NCI-H2196 treated with DMSO at 0.1 percent for 48 hours (cell line): ENCODE data around the gene SGSM1.
"Not testable (repeated sequence)": the region's sequence is repeated elsewhere in the genome, so short reads cannot be mapped to it uniquely, and the experiment has no call there.

Source experiments
- DNase-seq: peaks from one replicate; lab custom pipeline; 2025; ENCODE audit not compliant: unreplicated experiment; lab: John Stamatoyannopoulos, UW

The SGSM1 gene

DNA sequence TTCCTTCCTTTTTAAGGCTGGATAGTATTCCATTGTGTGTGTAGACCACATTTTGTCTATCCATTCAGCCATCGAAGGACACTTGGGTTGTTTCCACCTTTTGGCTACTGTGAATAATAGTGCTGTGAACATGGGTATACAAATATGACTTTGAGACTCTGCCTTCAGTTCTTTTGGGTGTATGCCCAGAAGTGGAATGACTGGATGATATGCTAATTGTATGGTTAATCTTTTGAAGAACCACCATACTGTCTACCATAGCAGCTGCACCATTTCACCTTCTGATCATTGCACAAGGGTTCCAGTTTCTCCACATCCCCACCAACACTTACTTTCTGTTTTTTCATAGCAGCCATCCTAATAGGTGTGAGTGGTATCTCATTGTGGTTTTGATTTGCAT, 30.3 kb downstream of the SGSM1 start:
- DNase-seq = no peak

DNA sequence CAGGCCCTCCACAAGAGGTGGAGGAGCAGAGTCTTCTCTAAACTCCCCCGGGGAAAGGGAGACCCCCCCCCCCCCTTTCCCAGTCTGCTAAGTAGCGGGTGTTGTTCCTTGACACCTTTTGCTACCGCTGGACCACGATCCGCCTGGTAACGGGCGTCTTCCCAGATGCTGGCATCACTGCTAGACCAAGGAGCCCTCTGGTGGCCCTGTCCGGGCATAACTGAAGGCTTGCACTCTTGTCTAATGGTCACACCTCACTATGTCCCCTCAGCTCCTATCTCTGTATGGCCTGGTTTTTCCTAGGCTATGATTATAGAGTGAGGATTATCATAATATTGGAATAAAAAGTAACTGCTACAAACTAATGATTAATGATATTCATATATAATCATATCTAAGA, 31.5 kb downstream of the SGSM1 start:
- not testable (repeated sequence) for DNase-seq

- no peak for DNase-seq
Observed at GRCh38 chr22:24841261-24841660, 35.2 kb downstream of the SGSM1 start.

- no peak for DNase-seq
Observed at GRCh38 chr22:24843048-24843447, 37.0 kb downstream of the SGSM1 start.

GRCh38 chr22:24845041-24845898, 39.3 kb downstream of the SGSM1 start:
- DNase-seq = no peak

GRCh38 chr22:24847490-24847889, 41.5 kb downstream of the SGSM1 start:
- DNase-seq = no peak

- no peak for DNase-seq
Observed at GRCh38 chr22:24848559-24849168, 42.7 kb downstream of the SGSM1 start.

DNA sequence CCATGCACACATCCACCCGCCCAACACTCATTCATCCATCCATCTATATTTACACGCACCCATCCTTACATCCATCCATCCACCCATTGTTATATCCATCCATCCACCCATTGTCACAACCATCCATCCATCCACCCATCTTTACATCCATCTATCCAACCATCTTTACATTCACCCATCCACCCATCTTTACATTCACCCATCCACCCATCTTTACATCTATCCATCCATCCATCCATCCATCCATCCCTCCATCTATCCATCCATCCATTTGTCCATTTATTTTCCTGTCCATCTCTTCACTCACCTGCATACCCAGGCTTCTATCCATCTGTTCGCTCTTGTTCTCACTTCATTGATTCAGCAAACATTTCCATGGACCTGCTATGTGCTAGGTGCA, 49.8 kb downstream of the SGSM1 start:
- DNase-seq = no peak

- no peak for DNase-seq
Observed at GRCh38 chr22:24857576-24857975, 51.6 kb downstream of the SGSM1 start.

DNA sequence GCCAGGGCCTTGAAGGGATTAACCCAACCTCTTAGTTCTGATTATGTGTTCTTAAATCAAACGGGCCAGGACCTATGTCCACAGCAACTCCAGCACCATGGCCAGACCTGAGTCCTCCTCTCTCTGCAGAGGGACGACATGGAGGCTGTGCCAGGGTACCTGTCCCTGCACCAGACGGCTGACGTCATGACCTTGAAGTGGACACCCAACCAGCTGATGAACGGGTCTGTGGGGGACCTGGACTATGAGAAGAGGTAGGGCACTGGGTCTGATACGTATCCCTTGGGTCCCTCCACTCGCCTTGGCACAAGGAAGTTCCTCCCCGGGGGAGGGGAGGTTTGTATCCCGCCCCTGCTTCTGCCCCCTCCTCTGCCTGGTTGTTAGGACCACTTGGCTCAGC, 53.6 kb downstream of the SGSM1 start:
- no peak for DNase-seq

- no peak for DNase-seq
Observed at GRCh38 chr22:24865508-24865907, 59.5 kb downstream of the SGSM1 start.

DNA sequence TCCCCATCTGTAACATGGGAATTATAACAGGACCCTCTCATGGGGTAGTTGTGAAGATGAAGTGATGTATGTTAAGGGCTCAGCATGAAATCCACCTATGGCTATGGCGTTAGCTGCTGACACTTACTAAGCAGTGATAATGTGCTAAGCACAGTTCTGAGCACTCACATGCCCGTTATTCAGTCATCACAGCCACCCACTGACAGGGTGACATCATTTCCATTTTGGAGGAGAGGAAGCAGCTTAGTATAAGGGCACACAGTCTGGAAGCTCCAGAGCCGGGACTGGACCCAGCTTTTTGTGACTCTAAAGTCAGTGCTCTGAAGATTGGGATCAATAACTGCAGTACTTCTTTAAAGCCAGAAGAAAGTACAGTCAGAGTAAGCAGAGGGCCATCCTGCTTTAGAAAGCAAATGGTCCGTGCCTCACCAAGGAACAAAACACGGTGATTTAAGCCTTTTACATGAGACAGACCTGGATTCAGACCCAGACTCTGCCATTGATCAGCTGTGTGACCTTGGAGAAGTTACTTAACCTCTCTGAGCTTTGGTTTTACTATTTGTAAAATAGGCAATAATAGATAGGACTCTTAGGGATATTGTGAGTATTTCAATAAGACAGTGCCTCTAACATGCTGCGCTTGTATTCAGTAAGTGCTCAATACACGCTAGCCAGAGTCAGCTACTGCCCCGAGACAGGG, 61.5 kb downstream of the SGSM1 start:
- no peak for DNase-seq

GRCh38 chr22:24868979-24869378, 63.0 kb downstream of the SGSM1 start:
- no peak for DNase-seq

GRCh38 chr22:24871611-24872205, 65.7 kb downstream of the SGSM1 start:
- no peak for DNase-seq

DNA sequence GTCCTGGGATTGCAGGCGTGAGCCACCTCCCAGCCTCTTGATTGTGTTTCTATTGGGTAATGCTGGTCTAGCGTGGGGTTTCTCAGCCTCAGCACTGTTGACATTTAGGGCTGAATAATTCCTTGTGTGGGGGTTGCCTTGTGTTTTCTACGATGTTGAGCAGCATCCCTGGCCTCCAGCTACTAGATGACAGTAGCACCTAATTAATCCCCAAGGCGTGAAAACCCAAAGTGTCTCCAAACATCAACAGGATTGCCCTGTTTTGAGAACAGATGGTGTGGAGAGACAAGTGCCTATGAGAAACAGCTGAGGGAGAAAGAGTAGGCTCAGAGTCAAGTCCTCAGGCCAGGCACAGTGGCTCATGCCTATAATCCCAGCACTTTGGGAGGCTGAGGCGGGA, 67.2 kb downstream of the SGSM1 start:
- no peak for DNase-seq

DNA sequence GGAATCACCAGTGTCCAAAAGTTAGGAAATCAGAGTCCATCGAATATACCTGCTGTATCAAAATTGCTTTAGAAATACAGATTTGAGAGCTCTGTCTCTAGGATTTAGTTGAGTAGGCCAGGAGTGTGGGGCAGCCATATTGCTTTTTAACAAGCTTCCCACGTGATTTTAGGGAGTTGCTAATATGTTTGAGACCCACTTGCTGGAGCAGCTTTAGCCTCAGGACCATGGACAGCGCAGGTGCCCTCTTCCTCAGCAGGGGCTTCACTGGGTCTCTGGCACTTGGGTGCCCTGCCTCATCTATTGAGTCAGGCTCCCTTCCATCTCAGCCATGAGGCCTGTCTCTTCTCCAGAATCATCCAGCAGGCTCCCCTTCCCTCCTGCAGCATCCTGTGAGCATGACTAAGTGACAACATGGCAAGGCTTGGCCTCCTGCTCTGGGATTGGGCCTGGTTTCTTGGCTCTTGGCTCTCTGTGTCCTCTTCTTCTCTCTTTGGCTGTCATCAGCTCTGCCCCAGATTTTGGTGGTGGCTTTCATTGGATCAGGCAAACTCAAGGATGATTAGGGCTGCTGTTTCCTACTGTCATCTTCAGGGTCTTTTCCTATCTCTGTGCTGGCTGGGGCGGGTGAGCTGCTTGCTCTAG, 70.0 kb downstream of the SGSM1 start:
- DNase-seq = no peak

DNA sequence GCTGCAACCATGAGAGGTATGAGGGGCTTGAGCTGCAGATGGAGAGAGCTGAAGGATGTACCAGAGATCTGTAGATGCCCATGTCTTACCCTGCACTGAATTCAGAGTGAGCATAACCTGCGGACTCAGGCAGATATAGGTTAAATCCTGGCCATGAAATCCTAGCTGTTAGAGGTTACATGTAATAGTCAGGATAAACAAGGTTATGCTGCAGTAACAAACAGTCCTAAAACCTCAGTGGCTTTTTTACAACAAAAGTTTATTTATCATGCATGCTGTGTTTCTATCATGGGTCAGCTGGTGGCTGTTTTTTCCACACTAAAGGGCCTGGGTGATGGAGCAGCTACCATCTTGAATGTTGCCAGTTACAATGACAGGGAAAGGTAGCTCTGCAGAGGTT, 70.7 kb downstream of the SGSM1 start:
- no peak for DNase-seq

GRCh38 chr22:24878969-24879368, 73.0 kb downstream of the SGSM1 start:
- no peak for DNase-seq

GRCh38 chr22:24883432-24883831, 77.4 kb downstream of the SGSM1 start:
- no peak for DNase-seq

DNA sequence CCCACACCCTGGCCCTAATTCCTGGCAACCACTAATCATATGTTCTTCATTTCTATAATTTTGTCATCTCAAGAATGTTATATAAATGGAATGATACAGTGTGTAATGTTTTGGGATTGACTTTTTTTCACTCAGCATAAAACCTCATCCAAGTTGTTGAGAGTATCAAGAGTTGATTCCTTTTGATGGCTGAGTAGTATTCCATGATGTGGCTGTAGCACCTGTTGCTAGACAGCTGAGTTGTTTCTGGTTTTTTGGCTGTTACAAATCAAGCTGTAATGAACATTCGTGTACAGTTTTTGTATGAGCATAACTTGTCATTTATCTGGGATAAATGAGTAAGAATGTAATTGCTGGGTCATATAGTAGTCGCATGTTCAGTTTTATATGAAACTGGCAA, 81.2 kb downstream of the SGSM1 start:
- no peak for DNase-seq
